RWPE1 (cell line): ENCODE results near the gene CDK19.

ENCODE experiments used
- CTCF ChIA-PET: fragments of 350-600 bp; sonication (Branson Sonifier 250); formaldehyde crosslinking; extraction: SDS; loops from one replicate; lab custom pipeline; 2021; lab: Yijun Ruan, JAX
- POLR2A ChIA-PET: fragments of 400-600 bp; formaldehyde crosslinking; extraction: SDS; loops from one replicate; lab custom pipeline; 2020; ENCODE audit warnings: antibody characterized with exemption; ENCODE audit not compliant: low non-redundant PET; lab: Yijun Ruan, JAX
- DNase-seq: peaks from one replicate; pipeline ENCODE4 v3.0.0; 2012; ENCODE audit warnings: low spot score
- H3K27ac ChIP-seq: fragments of 450-650 bp; 2 replicates; pipeline ENCODE4 v1.5.1; 2017
- TF ChIP-seq, protein P1 (sequence below): fragments of 450-650 bp; conservative IDR thresholded peaks from 2 replicates; pipeline ENCODE4 v1.5.1; 2017; ENCODE audit warnings: low read depth, mild to moderate bottlenecking

The CDK19 gene

GRCh38 chr6:110828396-110828795 lies 13.1 kb upstream of the CDK19 start:
- H3K27ac ChIP-seq: no peak overlapping the region
- peak; percentile 25 for DNase-seq
- TF ChIP-seq, protein P1, sequence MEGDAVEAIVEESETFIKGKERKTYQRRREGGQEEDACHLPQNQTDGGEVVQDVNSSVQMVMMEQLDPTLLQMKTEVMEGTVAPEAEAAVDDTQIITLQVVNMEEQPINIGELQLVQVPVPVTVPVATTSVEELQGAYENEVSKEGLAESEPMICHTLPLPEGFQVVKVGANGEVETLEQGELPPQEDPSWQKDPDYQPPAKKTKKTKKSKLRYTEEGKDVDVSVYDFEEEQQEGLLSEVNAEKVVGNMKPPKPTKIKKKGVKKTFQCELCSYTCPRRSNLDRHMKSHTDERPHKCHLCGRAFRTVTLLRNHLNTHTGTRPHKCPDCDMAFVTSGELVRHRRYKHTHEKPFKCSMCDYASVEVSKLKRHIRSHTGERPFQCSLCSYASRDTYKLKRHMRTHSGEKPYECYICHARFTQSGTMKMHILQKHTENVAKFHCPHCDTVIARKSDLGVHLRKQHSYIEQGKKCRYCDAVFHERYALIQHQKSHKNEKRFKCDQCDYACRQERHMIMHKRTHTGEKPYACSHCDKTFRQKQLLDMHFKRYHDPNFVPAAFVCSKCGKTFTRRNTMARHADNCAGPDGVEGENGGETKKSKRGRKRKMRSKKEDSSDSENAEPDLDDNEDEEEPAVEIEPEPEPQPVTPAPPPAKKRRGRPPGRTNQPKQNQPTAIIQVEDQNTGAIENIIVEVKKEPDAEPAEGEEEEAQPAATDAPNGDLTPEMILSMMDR: no peak
- ChIA-PET POLR2A (interaction anchor here (0.7 kb wide), 1 partner anchor 33 kb away, joined by 3 read pairs; no protein-coding TSS in a partner anchor), CTCF (no interaction called here)

DNA sequence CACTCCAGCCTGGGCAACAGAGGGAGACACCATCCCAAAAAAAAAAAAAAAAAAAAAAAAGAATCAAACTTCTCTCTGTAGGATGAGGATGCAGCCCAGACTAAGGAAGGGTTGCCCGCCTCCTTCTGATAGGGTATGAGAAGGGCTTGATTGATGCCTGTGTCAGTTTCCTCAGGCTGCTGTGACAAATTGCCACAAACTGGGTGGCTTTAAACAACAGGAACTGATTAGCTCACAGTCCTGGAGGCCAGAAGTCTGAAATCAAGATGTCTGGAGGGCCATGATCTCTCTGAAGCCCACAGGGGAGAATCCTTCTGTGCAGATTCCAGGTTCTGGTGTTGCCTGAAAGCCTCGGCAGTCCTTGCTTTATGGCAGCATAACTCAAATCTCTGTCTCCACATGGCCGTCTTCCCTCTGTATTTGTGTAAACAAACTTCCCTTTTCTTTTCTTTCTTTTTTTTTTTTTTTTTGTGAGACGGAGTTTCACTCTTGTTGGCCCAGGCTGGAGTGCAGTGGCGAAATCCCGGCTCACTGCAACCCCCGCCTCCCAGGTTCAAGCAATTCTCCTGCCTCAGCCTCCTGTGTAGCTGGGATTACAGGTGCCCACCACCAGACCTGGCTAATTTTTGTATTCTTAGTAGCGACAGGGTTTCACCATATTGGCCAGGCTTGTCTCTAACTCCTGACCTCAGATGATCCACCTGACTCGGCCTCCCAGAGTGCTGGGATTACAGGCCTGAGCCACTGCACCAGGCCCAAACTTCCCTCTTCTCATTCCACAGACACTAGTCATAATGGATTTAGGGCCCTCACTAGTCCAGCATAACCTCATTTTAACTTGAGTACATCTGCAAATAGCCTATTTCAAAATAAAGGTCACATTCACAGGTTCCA lies 11.2 kb upstream of the CDK19 start:
- TF ChIP-seq, protein P1: no peak
- POLR2A ChIA-PET: interaction anchor here (0.6 kb wide), 1 partner anchor 118 kb away, joined by 7 read pairs; no protein-coding TSS in a partner anchor
- CTCF ChIA-PET: interaction anchor here (0.6 to 0.7 kb wide), 2 partner anchors 236 to 298 kb away, joined by 3 to 5 read pairs; no protein-coding TSS in a partner anchor
- no peak for DNase-seq
- H3K27ac ChIP-seq: no peak overlapping the region

DNA sequence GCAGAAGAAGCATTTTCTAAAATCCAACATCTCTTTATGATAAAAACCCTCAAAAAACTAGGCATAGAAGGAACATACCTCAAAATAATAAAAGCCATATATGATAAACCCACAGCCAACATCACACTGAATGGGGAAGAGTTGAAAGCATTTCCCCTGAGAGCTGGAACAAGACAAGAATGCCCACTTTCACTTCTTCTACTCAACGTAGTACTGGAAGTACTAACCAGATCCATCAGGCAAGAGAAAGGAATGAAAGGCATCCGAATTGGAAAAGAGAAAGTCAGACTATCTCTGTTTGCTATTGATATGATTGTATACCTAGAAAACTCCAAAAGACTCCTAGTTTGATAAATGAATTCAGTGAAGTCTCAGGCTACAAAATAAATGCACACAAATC lies 7.9 kb upstream of the CDK19 start:
- ChIA-PET CTCF (no interaction called here), POLR2A (no interaction called here)
- no peak for DNase-seq
- H3K27ac ChIP-seq: no peak overlapping the region
- TF ChIP-seq, protein P1: no peak

GRCh38 chr6:110822249-110822648 lies 7.0 kb upstream of the CDK19 start:
- POLR2A ChIA-PET: no interaction called here
- DNase-seq: no peak
- TF ChIP-seq, protein P1: no peak

DNA sequence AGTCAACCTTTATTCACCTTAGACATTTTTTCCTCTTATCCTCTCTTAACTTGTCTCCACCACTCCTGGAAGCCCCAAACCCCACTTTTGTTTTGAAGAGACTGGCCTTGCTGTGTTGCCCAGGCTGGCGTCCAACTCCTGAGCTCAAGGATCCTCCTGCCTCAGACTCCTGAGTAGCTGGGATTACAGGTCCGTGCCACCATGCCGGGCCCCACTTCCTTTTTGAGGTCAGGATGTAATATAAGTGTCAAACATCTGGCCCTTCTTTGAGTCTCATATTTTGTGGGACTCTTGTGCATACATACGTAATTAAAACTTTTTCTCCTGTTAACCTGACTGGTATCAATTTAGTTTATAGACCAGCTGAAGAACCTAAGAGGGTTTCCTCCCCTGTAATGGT lies 1.4 kb upstream of the CDK19 start:
- peak overlapping the region; percentile 95 for H3K27ac ChIP-seq
- ChIA-PET CTCF (interaction anchor here (0.6 to 2.5 kb wide), 5 partner anchors 11 to 208 kb away, joined by 3 to 5 read pairs (median 3); no protein-coding TSS in a partner anchor), POLR2A (interaction anchor here (1.1 kb wide), 1 partner anchor 57 kb away, joined by 3 read pairs; no protein-coding TSS in a partner anchor)
- TF ChIP-seq, protein P1: no peak
- no peak for DNase-seq

More at GRCh38 chr6:110822249-110822648, 7.0 kb upstream of the CDK19 start:
- H3K27ac ChIP-seq: no peak overlapping the region
- CTCF ChIA-PET: no interaction called here

DNA sequence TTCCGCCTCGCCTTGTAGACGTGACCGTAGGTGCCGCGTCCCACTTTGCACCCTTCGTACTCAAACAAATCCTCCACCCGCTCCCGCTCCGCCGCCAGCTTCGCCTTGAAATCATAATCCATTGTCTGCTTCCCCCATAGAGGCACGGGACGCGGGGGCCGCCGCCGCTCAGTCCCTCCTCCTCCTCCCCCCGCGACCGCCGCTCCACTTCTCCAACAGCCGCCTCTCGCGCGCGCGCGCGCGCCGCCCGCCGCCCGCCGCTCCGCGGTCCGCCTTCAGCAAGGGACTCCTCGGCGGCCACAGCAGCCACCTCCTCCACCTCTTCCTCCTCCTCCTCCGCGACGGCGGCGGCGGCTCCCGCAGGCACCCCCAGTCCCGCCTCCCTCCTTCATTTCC lies 256 bp downstream of the CDK19 start:
- ChIA-PET POLR2A (interaction anchor here (0.5 to 1.4 kb wide), 6 partner anchors 9 to 286 kb away, joined by 3 to 15 read pairs (median 4); partner anchors contain the start of gene AMD1), CTCF (interaction anchor here (0.6 to 2.5 kb wide), 2 partner anchors 132 to 163 kb away, joined by 3 to 5 read pairs; no protein-coding TSS in a partner anchor)
- TF ChIP-seq, protein P1: no peak
- H3K27ac ChIP-seq: peak overlapping the region; percentile 95
- no peak for DNase-seq
